Stimulated activated CD4-positive, alpha-beta T cell treated with anti-CD3 and anti-CD28 coated beads, Interleukin-4, amount 100 ng/mL, for 24 hours (primary cell): Measurements from ENCODE around the gene NCAPH2.

Experiments used
- DNase-seq: peaks from one replicate; pipeline ENCODE4 v3.0.0-alpha.2; 2020

The NCAPH2 gene

GRCh38 chr22:50507991-50508884 lies at the start of gene NCAPH2:
TSS of gene NCAPH2 (plus strand) at chr22:50508224. CDS start at chr22:50508338, 114 bp downstream.
- peak; percentile 98 for DNase-seq

GRCh38 chr22:50459016-50459415 lies 49.0 kb upstream of the NCAPH2 start:
- DNase-seq: no peak

GRCh38 chr22:50459496-50460140 lies 48.4 kb upstream of the NCAPH2 start:
- no peak for DNase-seq

- DNase-seq: no peak
These were observed 47.1 kb upstream of the NCAPH2 start for GRCh38 chr22:50460938-50461337.

- no peak for DNase-seq
These were observed 46.5 kb upstream of the NCAPH2 start for GRCh38 chr22:50461536-50461935.

GRCh38 chr22:50461979-50462540 lies 46.0 kb upstream of the NCAPH2 start:
- DNase-seq: no peak

- DNase-seq: no peak
These were observed 44.7 kb upstream of the NCAPH2 start for GRCh38 chr22:50463188-50463900.

- DNase-seq: no peak
These were observed 43.6 kb upstream of the NCAPH2 start for GRCh38 chr22:50464451-50464850.

GRCh38 chr22:50465066-50465930 lies 42.7 kb upstream of the NCAPH2 start:
- no peak for DNase-seq

- DNase-seq: no peak
These were observed 40.7 kb upstream of the NCAPH2 start for GRCh38 chr22:50467341-50467740.

- no peak for DNase-seq
These were observed 40.1 kb upstream of the NCAPH2 start for GRCh38 chr22:50467773-50468440.

- DNase-seq: no peak
These were observed 39.4 kb upstream of the NCAPH2 start for GRCh38 chr22:50468626-50469025.

- DNase-seq: peak; percentile 90
These were observed 38.4 kb upstream of the NCAPH2 start for GRCh38 chr22:50469377-50470305.

GRCh38 chr22:50470491-50470890 lies 37.5 kb upstream of the NCAPH2 start:
- no peak for DNase-seq

GRCh38 chr22:50471197-50471847 lies 36.7 kb upstream of the NCAPH2 start:
- no peak for DNase-seq

- DNase-seq: no peak
These were observed 36.1 kb upstream of the NCAPH2 start for GRCh38 chr22:50471962-50472361.

- peak; percentile 44 for DNase-seq
These were observed 34.9 kb upstream of the NCAPH2 start for GRCh38 chr22:50473088-50473487.

GRCh38 chr22:50473855-50474671 lies 34.0 kb upstream of the NCAPH2 start:
- DNase-seq: peak; percentile 50
